AG09309 (cell line): Measurements from ENCODE around the gene SH3BGR.

Experiments used
- DNase-seq: peaks from one replicate; pipeline ENCODE4 v3.0.0-alpha.2; 2010; ENCODE audit warnings: low read depth
- H3K4me3 ChIP-seq: 2 replicates; pipeline ENCODE4 v1.5.1; 2011; ENCODE audit warnings: mild to moderate bottlenecking, low read depth, low read length, moderate library complexity; ENCODE audit not compliant: control insufficient read depth
- CTCF ChIP-seq: IDR thresholded peaks from 2 replicates; pipeline ENCODE4 v1.5.1; 2011; ENCODE audit warnings: mild to moderate bottlenecking, low read depth, low read length, inconsistent platforms; ENCODE audit not compliant: insufficient read depth, control insufficient read depth; ENCODE audit errors: missing control alignments

Gene SH3BGR

GRCh38 chr21:39555911-39556590, 104.3 kb downstream of the SH3BGR start:
- no peak for DNase-seq
- no peak overlapping the region for H3K4me3 ChIP-seq
- no peak for TF ChIP-seq CTCF

- no peak for TF ChIP-seq CTCF
- no peak for DNase-seq
- no peak overlapping the region for H3K4me3 ChIP-seq
Observed at GRCh38 chr21:39559511-39559910, 107.7 kb downstream of the SH3BGR start.

GRCh38 chr21:39561140-39561539, 109.4 kb downstream of the SH3BGR start:
- DNase-seq, result no peak
- no peak overlapping the region for H3K4me3 ChIP-seq
- TF ChIP-seq CTCF, result no peak

GRCh38 chr21:39562791-39563770, 111.3 kb downstream of the SH3BGR start:
- TF ChIP-seq CTCF, result no peak
- no peak for DNase-seq
- no peak overlapping the region for H3K4me3 ChIP-seq

- no peak overlapping the region for H3K4me3 ChIP-seq
- TF ChIP-seq CTCF, result no peak
- DNase-seq, result no peak
Observed at GRCh38 chr21:39564200-39564599, 112.4 kb downstream of the SH3BGR start.
